Measurements from ENCODE around the gene TMEM121.
"Not testable (repeated sequence)": the region's sequence is repeated elsewhere in the genome, so short reads cannot be mapped to it uniquely, and the experiment has no call there.

GRCh38 chr14:105561345-105561744 lies 35.0 kb downstream of the TMEM121 start:
- TF ChIP-seq CTCF, POLR2AphosphoS5 (IDR thresholded peaks at IDR 0.05): not testable (repeated sequence)
